HG02981 (cell line): Measurements from ENCODE around the gene LRBA.
"Not testable (repeated sequence)": the region's sequence is repeated elsewhere in the genome, so short reads cannot be mapped to it uniquely, and the experiment has no call there.

Experiments used
- ATAC-seq: cut with Tn5 transposase; IDR thresholded peaks from one replicate; pipeline ENCODE4 v1.9.1; 2021; ENCODE audit warnings: mild to moderate bottlenecking, moderate library complexity; ENCODE audit not compliant: unreplicated experiment

LRBA gene

DNA sequence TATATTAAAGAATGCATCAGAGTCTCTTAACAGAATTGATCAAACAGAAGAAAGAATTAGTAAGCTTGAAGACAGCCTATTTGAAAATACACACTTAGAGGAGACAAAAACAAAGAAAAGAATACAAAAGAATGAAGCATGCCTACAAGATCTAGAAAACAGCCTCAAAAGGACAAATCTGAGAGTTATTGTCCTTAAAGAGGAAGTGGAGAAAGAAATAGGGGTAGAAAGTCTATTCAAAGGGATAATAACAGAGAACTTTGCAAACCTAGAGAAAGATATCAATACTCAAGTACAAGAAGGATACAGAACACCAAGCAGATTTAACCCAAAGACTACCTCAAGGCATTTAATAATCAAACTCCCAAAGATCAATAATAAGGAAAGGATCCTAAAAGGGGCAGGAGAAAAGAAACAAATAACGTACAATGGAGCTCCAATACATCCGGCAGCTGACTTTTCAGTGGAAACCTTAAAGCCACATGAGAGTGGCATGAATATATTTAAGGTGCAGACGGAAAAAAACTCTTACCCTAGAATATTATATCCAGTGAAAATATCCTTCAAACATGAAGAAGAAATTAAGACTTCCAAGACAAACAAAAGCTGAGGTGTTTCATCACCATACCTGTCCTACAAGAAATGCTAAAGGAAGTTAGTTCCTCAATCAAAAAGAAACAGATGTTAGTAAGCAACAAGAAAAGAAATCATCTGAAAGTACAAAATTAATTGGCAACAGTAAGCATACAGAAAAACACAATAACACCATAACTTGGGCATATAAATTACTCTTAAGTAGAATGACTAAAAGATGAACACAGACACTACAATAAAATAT, 36.1 kb downstream of the LRBA start:
- no peak for ATAC-seq

DNA sequence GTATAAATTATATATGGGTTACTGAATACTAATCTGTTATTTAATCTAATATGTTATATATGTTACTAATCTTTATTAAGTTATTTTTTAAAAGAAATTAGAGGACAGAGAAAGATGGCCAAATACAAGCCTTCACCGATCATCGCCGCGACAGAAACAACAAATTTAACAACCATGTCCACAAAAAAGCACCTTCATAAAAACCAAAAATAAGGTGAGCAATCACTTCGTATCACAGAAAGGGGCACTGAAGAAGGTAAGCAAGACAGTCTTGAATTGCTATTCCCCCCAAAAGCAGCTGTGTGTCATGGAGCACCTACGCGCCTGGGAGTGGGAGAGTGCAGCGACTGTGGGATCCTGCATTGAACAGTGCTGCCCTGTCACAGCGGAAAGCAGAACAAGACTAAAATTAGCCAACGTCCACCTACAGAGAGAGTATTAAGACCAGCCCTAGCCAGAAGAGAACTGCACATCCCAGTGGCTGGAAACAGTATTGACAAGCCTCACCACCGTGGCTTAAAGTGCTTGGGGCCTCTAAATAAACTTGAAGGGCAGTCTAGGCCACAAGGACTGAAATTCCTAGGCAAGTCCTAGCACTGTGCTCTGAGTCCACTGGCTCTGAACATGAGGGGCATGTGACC, 38.5 kb downstream of the LRBA start:
- ATAC-seq: no peak

GRCh38 chr4:150974750-150975149, 40.3 kb downstream of the LRBA start:
- ATAC-seq: no peak

- no peak for ATAC-seq
Measured at GRCh38 chr4:150974252-150974640, 40.8 kb downstream of the LRBA start.

DNA sequence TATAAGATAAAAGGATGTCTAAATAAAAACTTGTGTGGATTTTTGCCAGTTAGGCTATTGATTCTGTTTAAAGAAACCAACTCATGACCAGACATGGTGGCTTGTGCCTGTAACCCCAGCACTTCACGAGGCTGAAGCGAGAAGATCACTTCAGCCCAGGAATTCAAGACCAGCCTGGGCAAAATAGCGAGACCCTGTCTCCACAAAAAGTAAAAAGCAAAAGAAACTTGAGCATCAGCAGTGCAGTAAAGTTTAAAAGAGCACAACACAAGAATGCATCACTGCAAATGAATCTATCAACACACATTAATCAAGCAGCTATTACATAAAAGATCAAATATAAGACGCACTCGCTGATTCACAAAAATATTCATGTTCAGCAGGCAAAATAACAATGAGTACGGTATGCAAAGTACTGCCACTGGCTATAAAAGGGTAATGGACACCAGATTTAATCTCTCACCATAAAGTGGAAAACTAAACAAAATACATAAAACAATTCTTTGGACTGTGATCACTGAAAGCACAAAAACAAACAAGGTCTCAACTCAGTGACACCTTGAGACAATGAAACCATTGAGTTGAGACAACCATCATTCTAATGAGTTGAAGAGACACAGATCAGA, 41.3 kb downstream of the LRBA start:
- ATAC-seq: no peak

GRCh38 chr4:150972592-150972991, 42.5 kb downstream of the LRBA start:
- no peak for ATAC-seq

- no peak for ATAC-seq
Measured at GRCh38 chr4:150971901-150972300, 43.2 kb downstream of the LRBA start.

GRCh38 chr4:150970685-150971151, 44.4 kb downstream of the LRBA start:
- ATAC-seq: peak; percentile 55

GRCh38 chr4:150964754-150965153, 50.3 kb downstream of the LRBA start:
- ATAC-seq: no peak

DNA sequence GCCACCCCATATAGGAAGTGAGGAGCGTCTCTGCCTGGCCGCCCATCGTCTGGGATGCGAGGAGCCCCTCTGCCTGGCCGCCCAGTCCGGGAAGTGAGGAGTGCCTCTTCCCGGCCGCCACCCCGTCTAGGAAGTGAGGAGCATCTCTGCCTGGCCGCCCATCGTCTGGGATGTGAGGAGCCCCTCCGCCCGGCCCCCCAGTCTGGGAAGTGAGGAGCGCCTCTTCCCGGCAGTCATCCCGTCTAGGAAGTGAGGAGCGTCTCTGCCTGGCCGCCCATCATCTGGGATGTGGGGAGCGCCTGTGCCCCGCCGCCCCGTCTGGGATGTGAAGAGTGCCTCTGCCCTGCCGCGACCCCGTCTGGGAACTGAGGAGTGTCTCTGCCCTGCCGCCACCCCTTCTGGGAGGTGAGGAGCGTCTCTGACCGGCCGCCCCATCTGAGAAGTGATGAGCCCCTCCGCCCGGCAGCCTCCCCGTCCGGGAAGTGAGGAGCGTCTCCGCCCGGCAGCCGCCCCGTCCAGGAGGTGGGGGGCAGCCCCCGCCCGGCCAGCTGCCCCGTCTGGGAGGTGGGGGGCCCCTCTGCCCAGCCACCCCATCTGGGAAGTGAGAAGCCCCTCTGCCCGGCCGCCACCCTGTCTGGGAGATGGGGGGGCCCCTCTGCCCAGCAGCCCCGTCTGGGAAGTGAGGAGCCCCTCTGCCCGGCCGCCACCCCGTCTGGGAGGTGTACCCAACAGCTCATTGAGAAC, 51.3 kb downstream of the LRBA start:
- not testable (repeated sequence) for ATAC-seq

DNA sequence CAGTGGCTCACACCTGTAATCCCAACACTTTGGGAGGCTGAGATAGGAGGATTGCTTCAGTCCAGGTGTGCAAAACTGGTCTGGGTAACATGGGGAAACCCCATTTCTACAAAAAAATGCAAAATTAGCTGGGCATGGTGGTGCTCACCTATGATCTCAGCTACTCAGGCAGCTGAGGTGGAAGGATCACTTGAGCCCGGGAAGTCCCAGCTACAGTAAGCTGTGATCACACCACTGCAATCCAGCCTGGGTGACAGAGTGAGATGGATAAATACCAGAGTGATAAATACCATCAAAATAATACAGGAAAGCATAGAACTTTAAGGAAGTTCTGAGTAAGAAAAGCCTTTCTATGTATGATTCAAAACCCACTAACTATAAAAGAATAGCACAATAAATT, 52.8 kb downstream of the LRBA start:
- ATAC-seq: no peak

- ATAC-seq: no peak
Measured at GRCh38 chr4:150961566-150961965, 53.5 kb downstream of the LRBA start.

GRCh38 chr4:150960818-150961217, 54.3 kb downstream of the LRBA start:
- no peak for ATAC-seq

DNA sequence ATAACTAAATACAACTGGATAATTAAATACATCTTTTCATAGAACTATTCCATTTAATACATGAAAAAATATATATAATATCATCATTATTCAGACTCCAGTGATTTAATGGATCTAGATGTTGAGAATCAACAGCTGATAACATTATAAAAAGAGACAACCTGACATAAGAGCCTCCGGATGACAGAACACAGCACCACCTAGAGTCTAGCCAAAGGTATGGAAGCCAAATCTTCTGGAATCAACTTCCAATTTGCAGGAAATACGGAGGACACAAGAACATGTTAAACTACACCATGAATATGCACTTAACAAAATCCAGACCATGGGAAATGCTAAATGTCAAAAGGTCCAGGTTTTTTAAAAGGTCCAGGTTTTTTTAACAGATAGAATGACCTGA, 55.0 kb downstream of the LRBA start:
- ATAC-seq: no peak

DNA sequence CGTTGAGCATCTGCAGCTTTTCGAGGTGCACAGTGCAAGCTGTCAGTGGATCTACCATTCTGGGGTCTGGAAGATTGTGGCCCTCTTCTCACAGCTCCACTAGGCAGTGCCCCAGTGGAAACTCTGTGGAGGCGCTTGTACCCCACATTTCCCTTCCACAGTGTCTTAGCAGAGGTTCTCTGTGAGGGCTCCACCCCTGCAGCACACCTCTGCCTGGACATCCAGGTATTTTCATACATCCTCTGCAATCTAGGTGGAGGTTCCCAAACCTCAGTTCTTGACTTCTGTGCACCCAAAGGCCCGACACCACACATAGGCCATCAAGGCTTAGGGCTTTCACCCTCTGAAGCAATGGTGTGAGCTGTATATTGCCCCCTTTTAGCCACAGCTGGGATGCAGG, 57.1 kb downstream of the LRBA start:
- ATAC-seq: not testable (repeated sequence)

- ATAC-seq: not testable (repeated sequence)
Measured at GRCh38 chr4:150957095-150957494, 58.0 kb downstream of the LRBA start.

GRCh38 chr4:150953916-150954315, 61.2 kb downstream of the LRBA start:
- ATAC-seq: not testable (repeated sequence)

- no peak for ATAC-seq
Measured at GRCh38 chr4:150952167-150952845, 62.8 kb downstream of the LRBA start.

DNA sequence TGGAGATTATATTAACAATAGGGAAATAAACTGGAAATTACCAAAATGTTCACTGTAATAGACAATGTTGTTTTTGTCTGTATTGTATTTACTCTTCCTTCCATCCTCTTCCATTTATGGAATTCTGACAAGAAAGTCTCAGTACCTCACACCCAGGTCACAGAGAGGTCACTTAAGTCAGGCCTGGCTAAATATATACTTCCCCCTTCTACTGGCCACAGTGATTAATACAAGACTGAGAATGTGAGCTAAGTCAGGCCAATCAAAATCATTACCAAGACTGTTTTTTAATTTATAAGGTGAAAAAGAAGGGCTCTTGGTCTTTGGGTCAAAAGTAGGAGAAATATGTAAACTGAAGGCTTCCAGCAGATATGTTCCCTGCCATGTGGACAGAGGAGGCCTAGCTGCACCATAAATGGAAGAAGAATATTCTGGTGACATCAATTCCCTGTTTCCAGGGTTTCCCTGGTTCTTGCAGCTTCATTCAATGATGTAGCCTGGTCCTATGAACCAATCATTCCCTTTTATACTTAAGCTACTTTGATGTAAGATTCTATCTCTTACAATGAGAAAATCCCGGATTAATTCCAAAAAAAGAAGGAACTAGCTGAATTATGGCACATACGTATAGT, 64.3 kb downstream of the LRBA start:
- ATAC-seq: peak; percentile 82

- no peak for ATAC-seq
Measured at GRCh38 chr4:150949943-150950342, 65.1 kb downstream of the LRBA start.
